GM23338 (cell line): ENCODE results near the gene PDYN. TPM values are rescaled to one million over a fixed set of nuclear protein-coding genes. Genes with fewer than 3 reads are reported as not detected.
"Not testable (repeated sequence)": the region's sequence is repeated elsewhere in the genome, so short reads cannot be mapped to it uniquely, and the experiment has no call there.

Experiments
- ATAC-seq: fragments of 200-7000 bp; cut with Tn5 transposase; 3 replicates; pipeline ENCODE4 v1.9.1; 2020
- DNase-seq: peaks from one replicate; pipeline ENCODE4 v3.0.0-alpha.2; 2015; ENCODE audit warnings: low spot score
- H2AFZ ChIP-seq: fragments of 200-600 bp; sonication (generic); 2 replicates; pipeline ENCODE4 v1.8.0; 2016; ENCODE audit warnings: antibody characterized with exemption, mild to moderate bottlenecking, moderate library complexity
- H3F3A ChIP-seq: fragments of 200-600 bp; sonication (generic); replicated peaks from 2 replicates; pipeline ENCODE4 v1.8.0; 2017; ENCODE audit warnings: antibody characterized with exemption, mixed run types, low read depth
- H3K27ac ChIP-seq: fragments of 200-600 bp; sonication (generic); 2 replicates; pipeline ENCODE4 v1.6.1; 2016; ENCODE audit warnings: low read depth
- H3K27me3 ChIP-seq: fragments of 200-600 bp; sonication (generic); 2 replicates; pipeline ENCODE4 v1.8.0; 2016; ENCODE audit warnings: mild to moderate bottlenecking, mixed run types, moderate library complexity; ENCODE audit not compliant: insufficient read depth
- H3K36me3 ChIP-seq: fragments of 200-600 bp; sonication (generic); 2 replicates; pipeline ENCODE4 v1.8.0; 2016; ENCODE audit warnings: mild to moderate bottlenecking; ENCODE audit not compliant: insufficient read depth
- H3K4me1 ChIP-seq: fragments of 200-600 bp; sonication (generic); 2 replicates; pipeline ENCODE4 v1.8.0; 2016; ENCODE audit warnings: mild to moderate bottlenecking, moderate library complexity; ENCODE audit not compliant: insufficient read depth
- H3K4me2 ChIP-seq: fragments of 200-600 bp; sonication (generic); 2 replicates; pipeline ENCODE4 v1.7.1; 2017; ENCODE audit warnings: mixed run types
- H3K4me3 ChIP-seq: fragments of 200-600 bp; sonication (generic); 2 replicates; pipeline ENCODE4 v1.6.1; 2016; ENCODE audit warnings: mixed run types
- H3K79me2 ChIP-seq: fragments of 200-600 bp; sonication (generic); replicated peaks from 2 replicates; pipeline ENCODE4 v1.8.0; 2017; ENCODE audit warnings: mild to moderate bottlenecking; ENCODE audit not compliant: insufficient read depth
- H3K9me2 ChIP-seq: fragments of 200-600 bp; sonication (generic); 2 replicates; pipeline ENCODE4 v1.8.0; 2017; ENCODE audit not compliant: insufficient read depth
- H4K20me1 ChIP-seq: fragments of 200-600 bp; sonication (generic); replicated peaks from 2 replicates; pipeline ENCODE4 v1.8.0; 2017; ENCODE audit warnings: mild to moderate bottlenecking; ENCODE audit not compliant: insufficient read depth
- H3K27ac Mint-ChIP-seq: 2 replicates; pipeline ENCODE4 v1.8.0; 2020; ENCODE audit warnings: inconsistent platforms, mild to moderate bottlenecking, moderate library complexity, mixed read lengths
- H3K27me3 Mint-ChIP-seq: 3 replicates; pipeline ENCODE4 v1.8.0; 2022; ENCODE audit warnings: low read depth, mild to moderate bottlenecking, moderate library complexity, mixed read lengths, inconsistent platforms; ENCODE audit not compliant: insufficient read depth, poor library complexity
- H3K36me3 Mint-ChIP-seq: 3 replicates; pipeline ENCODE4 v1.8.0; 2021; ENCODE audit warnings: low read depth, mild to moderate bottlenecking, inconsistent platforms, moderate library complexity, mixed read lengths
- H3K4me1 Mint-ChIP-seq: 3 replicates; pipeline ENCODE4 v1.8.0; 2020; ENCODE audit warnings: mild to moderate bottlenecking, inconsistent platforms, mixed read lengths
- H3K4me3 Mint-ChIP-seq: 3 replicates; pipeline ENCODE4 v1.8.0; 2021; ENCODE audit warnings: moderate library complexity, mild to moderate bottlenecking, inconsistent platforms, mixed read lengths
- H3K9me3 Mint-ChIP-seq: 3 replicates; pipeline ENCODE4 v1.8.0; 2020; ENCODE audit warnings: moderate library complexity, mild to moderate bottlenecking, inconsistent platforms, mixed read lengths
- CREB1 ChIP-seq: fragments of 250-450 bp; sonication (Bioruptor Pico); IDR thresholded peaks from 2 replicates; pipeline ENCODE4 v1.5.0; 2020; ENCODE audit warnings: low read depth, mild to moderate bottlenecking, moderate library complexity
- CTCF ChIP-seq, 2 experiments: fragments of 200-600 bp in 1 of 2; sonication (generic) in 1 of 2; conservative IDR thresholded peaks; 2 replicates each; pipeline versions ENCODE4 v1.5.1 to v1.6.1; 2016 to 2017; ENCODE audit warnings: antibody characterized with exemption in 2 of 2, low read depth in 2 of 2, mild to moderate bottlenecking in 2 of 2, moderate library complexity in 1 of 2
- ETS1 ChIP-seq: IDR thresholded peaks from 2 replicates; pipeline ENCODE4 v1.6.1; 2016; ENCODE audit warnings: antibody characterized with exemption
- EZH2 ChIP-seq: fragments of 200-600 bp; sonication (generic); IDR thresholded peaks from one replicate; pipeline ENCODE4 v1.8.0; 2017; ENCODE audit warnings: antibody characterized with exemption, mild to moderate bottlenecking, low read depth; ENCODE audit not compliant: unreplicated experiment
- EZH2phosphoT487 ChIP-seq: fragments of 200-600 bp; sonication (generic); IDR thresholded peaks from one replicate; pipeline ENCODE4 v1.8.1; 2018; ENCODE audit warnings: antibody characterized with exemption; ENCODE audit not compliant: unreplicated experiment
- JUNB ChIP-seq: IDR thresholded peaks from one replicate; pipeline ENCODE4 v1.6.1; 2016; ENCODE audit warnings: antibody characterized with exemption; ENCODE audit not compliant: unreplicated experiment
- NANOG ChIP-seq: IDR thresholded peaks from 2 replicates; pipeline ENCODE4 v1.6.1; 2016; ENCODE audit warnings: antibody characterized with exemption, borderline replicate concordance
- POLR2AphosphoS5 ChIP-seq: IDR thresholded peaks from 2 replicates; pipeline ENCODE4 v1.6.1; 2016; ENCODE audit warnings: antibody characterized with exemption, low read depth
- STAT1 ChIP-seq: IDR thresholded peaks from one replicate; pipeline ENCODE4 v1.6.1; 2016; ENCODE audit warnings: antibody characterized with exemption; ENCODE audit not compliant: unreplicated experiment
- ZNF114 ChIP-seq: fragments of 250-450 bp; sonication (Bioruptor Pico); IDR thresholded peaks from 2 replicates; pipeline ENCODE4 v1.5.0; 2020; ENCODE audit warnings: mild to moderate bottlenecking, moderate library complexity
- ZNF331 ChIP-seq: fragments of 250-450 bp; sonication (Bioruptor Pico); IDR thresholded peaks from 2 replicates; pipeline ENCODE4 v1.5.0; 2020; ENCODE audit warnings: low read depth, mild to moderate bottlenecking, moderate library complexity
- polyA plus RNA-seq: library from polyadenylated mRNA; unstranded; fragments of >200 nt; fragmentation: Nextera tagmentation; extraction: Ambion mirVana; gene quantifications from 2 replicates; pipeline ENCODE4 v1.2.1, GENCODE V29; 2016
- total RNA-seq: library from RNA; depleted of rRNA; stranded (reverse); fragments of >200 nt; shearing (Covaris generic); gene quantifications from 2 replicates; pipeline ENCODE4 v1.2.3, GENCODE V29; 2014

PDYN gene
- total and polyA plus RNA-seq, 2 experiments from 2014 or later = 0.21 to 0.24 TPM

- TF ChIP-seq CTCF (conservative IDR thresholded peaks at IDR 0.05; ENCODE audit: low read depth in 2 of 2) = no peak
- TF ChIP-seq JUNB = no peak
- TF ChIP-seq STAT1 = no peak
- no peak for TF ChIP-seq POLR2AphosphoS5
- no peak for TF ChIP-seq EZH2phosphoT487
- TF ChIP-seq ETS1 = no peak
- no peak for TF ChIP-seq NANOG
- TF ChIP-seq ZNF331 (CRISPR knock-in tag) = no peak
- TF ChIP-seq EZH2 = no peak
- TF ChIP-seq CREB1 (CRISPR knock-in tag) = no peak
- no peak for TF ChIP-seq ZNF114 (CRISPR knock-in tag)
Observed at GRCh38 chr20:2037296-2037914, 43.5 kb upstream of the PDYN start (continued).

GRCh38 chr20:2036357-2036756, 42.5 kb upstream of the PDYN start:
- H3K4me1 ChIP-seq, H3F3A ChIP-seq, H3K9me3 Mint-ChIP-seq, ATAC-seq, H3K27ac ChIP-seq, H3K27ac Mint-ChIP-seq, DNase-seq, H3K36me3 ChIP-seq, H3K4me3 Mint-ChIP-seq, H3K36me3 Mint-ChIP-seq, H3K9me2 ChIP-seq, H4K20me1 ChIP-seq, H3K27me3 ChIP-seq, H3K4me3 ChIP-seq, H3K4me1 Mint-ChIP-seq, H3K4me2 ChIP-seq, H2AFZ ChIP-seq, H3K79me2 ChIP-seq, H3K27me3 Mint-ChIP-seq: not testable (repeated sequence)

- Histone ChIP-seq H3K36me3 (no peaks in the 10 kb centered on the region), H2AFZ (0 out of 2 replicates have a peak overlapping the region, but pooled peaks have one; percentile 5), H4K20me1 (no peaks in the 10 kb centered on the region), H3K27ac (no peak overlapping the region), H3K27me3 (no peaks in the 10 kb centered on the region), H3K9me2 (no peaks in the 10 kb centered on the region; the same call in 1 of the 2 replicates), H3K4me1 (no peaks in the 10 kb centered on the region), H3K4me3 (no peak overlapping the region), H3F3A (no peaks in the 10 kb centered on the region), H3K79me2 (no peaks in the 10 kb centered on the region), H3K4me2 (no peak overlapping the region)
- ATAC-seq (no peak), DNase-seq (no peak)
- Mint-ChIP-seq H3K4me1 (no peaks in the 10 kb centered on the region), H3K36me3 (no peaks in the 10 kb centered on the region), H3K27ac (0 out of 2 replicates have a peak overlapping the region, but pooled peaks have one; percentile 2), H3K9me3 (peaks cover 8% of the 10 kb centered on the region; the same call in 1 of the 3 replicates), H3K27me3 (no peaks in the 10 kb centered on the region), H3K4me3 (no peak overlapping the region)
- no peak for TF ChIP-seq CTCF (conservative IDR thresholded peaks at IDR 0.05; ENCODE audit: low read depth in 2 of 2)
- no peak for TF ChIP-seq ETS1
- TF ChIP-seq CREB1 (CRISPR knock-in tag) = no peak
- TF ChIP-seq JUNB = no peak
Observed at GRCh38 chr20:2032168-2032567, 38.3 kb upstream of the PDYN start.
